ENCODE data around the gene TMEM117.

GRCh38 chr12:43832463-43833168, 3.3 kb upstream of the TMEM117 start:
- TF ChIP-seq CTCF (IDR thresholded peaks at IDR 0.05; ENCODE audit: low read depth, low read length), result no peak
- no peak for TF ChIP-seq EZH2phosphoT487 (IDR thresholded peaks at IDR 0.05; ENCODE audit: low read depth)
